ENCODE results near the gene SLC2A4RG.

GRCh38 chr20:63787302-63787701 is 47.7 kb downstream of the SLC2A4RG start:
- TF ChIP-seq CTCF (IDR thresholded peaks at IDR 0.05) (no peak), POLR2A (IDR thresholded peaks at IDR 0.05) (no peak)
